Caki2 (cell line): ENCODE data around the gene ANTXRL. TPM values are rescaled to one million over a fixed set of nuclear protein-coding genes. Genes with fewer than 3 reads are reported as not detected.
"Not testable (repeated sequence)": the region's sequence is repeated elsewhere in the genome, so short reads cannot be mapped to it uniquely, and the experiment has no call there.

ENCODE experiments used
- DNase-seq: peaks from one replicate; pipeline ENCODE4 v3.0.0-alpha.2; 2015; ENCODE audit warnings: low read depth
- in situ Hi-C: cut with HindIII; loops from 2 replicates; pipeline ENCODE4 v1.10.0; 2016; ENCODE audit warnings: low sequenced_read_pairs, low pct_unique_long_range_greater_than_20kb, mixed read lengths
- total RNA-seq: library from RNA; depleted of rRNA; stranded (reverse); fragments of >200 nt; shearing (Covaris generic); gene quantifications from 2 replicates; pipeline ENCODE4 v1.2.3, GENCODE V29; 2014; ENCODE audit warnings: low replicate concordance

The ANTXRL gene
- total RNA-seq, 1 experiment from 2014 or later: not detected

GRCh38 chr10:46301056-46301645, 14.4 kb downstream of the ANTXRL start:
- DNase-seq: no peak
- in situ Hi-C loops: no loop called here

DNA sequence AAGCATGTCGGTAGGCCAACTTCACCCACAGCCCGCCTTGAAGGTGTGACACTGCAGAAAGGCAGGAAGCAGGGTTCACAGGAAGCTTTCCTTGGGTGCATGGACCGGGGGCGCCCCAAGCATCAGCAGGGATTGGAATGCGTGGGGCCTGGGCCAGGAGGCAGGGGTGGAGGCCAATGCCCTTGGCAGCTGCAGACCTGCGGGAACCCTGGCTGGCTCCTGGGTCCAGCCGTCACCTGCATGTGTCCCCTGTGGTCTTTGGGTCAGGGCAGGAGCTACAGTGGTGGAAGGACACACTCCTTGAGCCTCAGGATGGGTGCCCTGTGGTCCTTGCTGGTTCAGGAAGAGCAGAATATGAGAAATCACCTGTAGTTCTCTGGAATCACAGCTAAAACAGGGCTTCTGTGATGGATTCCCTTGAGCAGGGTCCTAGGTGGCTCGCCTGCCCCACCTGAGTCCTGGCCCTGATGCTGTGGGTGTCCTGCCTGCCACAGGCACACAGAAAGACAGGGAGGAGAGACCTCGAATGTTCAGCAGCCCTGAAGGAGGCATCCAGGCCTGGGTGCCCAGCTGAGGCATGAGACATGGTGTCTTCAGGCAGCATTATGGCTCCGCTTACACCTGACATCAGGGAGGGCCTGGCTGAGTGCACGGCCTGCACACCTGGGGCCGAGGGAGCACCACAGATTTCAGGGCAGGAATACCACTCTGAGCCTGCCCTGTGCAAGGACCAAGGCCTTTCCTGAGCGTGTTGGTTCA, 15.1 kb downstream of the ANTXRL start:
- no peak for DNase-seq
- in situ Hi-C loops: no loop called here

DNA sequence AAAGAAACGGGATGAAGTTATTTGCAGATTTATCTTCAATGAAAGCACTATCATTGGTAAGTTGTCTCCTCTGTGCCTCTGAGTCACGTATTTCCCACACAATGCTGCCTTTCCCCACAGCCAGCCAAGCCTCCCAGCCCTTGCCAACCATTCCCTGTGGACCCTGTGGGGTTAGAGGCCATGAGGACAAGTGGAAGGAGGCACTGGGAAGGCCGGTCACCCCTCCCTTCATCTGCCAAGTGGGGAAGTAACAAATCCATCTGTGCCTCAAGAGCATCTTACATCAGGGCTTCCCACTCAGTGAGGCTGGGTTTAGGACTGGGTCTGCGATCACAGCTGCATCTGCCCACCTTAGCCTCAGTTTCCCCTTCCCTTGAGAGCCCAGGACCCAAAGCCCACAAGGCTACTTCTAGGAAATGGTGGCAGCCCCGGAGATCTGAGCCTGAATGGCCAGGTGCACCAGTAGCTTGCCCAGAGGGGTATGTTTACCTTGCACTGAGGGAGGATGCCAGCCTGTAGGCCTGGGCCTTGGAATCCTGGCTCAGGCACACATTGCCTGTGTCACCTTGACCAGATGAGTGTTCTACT, 16.1 kb downstream of the ANTXRL start:
- DNase-seq, in situ Hi-C loops: not testable (repeated sequence)

DNA sequence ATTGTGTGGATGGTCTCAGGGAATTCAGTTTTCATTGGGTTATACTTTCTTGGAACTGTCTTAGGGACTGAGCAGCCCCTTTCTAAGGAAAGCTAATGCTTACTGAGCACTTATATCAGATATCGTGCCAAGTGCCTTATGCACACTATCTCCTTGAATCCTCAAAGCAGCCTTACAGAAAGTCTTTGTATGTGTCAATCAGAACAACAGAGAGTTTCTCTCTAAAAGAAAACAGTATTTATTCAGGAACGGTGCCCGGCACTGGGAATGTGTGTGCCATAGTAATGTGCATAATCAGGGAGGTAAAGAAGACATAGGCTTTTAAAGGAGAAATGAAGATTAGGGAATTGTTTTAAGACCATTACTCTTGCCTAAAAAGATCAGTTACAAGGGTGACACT, 17.3 kb downstream of the ANTXRL start:
- in situ Hi-C loops: no loop called here
- DNase-seq: no peak

- DNase-seq, in situ Hi-C loops: not testable (repeated sequence)
These were observed 17.9 kb downstream of the ANTXRL start for GRCh38 chr10:46304671-46305070.

- no peak for DNase-seq
- in situ Hi-C loops: no loop called here
These were observed 18.5 kb downstream of the ANTXRL start for GRCh38 chr10:46305079-46305818.

DNA sequence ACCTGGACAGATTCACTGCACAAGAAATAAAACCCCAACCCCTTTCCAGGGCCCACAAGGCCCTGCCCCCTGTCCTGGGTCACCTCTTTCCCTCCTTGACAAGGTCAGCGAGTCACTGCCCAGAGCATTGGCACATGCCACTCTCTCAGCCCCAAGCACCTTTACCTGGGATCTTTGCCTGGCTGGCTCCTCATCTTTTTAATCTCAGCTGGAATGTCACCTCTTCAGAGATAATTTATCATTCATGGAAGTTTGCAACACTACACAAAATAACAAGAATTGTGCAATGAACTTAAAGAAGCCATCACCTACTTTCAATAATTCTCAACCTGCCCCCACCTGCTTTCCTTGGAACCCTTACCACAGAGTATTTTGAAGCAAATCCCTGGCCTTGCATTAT, 19.2 kb downstream of the ANTXRL start:
- in situ Hi-C loops: no loop called here
- DNase-seq: no peak

DNA sequence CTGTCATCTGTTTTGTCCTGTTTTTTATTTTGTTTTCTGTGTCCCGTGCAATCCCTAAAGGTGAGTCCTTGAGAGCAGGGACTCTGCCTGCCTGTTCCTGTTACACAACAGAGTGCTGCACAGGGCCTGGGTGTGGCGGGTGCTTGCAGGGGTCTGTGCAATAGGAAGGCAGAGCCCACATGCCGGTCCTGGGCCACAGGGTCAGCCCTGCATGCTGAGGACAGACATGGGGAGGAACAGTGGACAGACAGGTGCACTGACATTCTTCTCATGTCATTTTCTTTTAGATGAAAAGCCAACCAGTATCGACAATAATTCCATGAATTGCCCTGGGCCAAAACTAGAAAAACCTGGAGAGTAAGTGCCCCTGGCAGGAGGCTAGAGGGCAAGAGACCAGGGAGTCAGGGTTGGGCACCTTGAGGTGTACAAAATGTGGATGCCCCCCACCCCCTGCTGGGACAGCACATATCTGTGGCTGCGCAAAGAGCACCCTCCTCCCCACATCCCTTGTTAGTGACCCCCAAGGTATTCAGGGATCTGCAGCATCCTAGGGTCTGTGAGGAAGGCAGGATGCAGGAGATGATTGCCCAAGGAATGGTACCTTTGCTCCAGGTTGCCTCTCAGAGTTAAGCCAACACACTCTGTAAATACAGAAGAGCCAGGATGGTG, 19.9 kb downstream of the ANTXRL start:
- no peak for DNase-seq
- in situ Hi-C loops: no loop called here

GRCh38 chr10:46307281-46308112, 20.7 kb downstream of the ANTXRL start:
- in situ Hi-C loops: no loop called here
- DNase-seq: no peak

GRCh38 chr10:46308113-46308415, 21.3 kb downstream of the ANTXRL start:
- no peak for DNase-seq
- in situ Hi-C loops: no loop called here

GRCh38 chr10:46308666-46309450, 22.1 kb downstream of the ANTXRL start:
- no peak for DNase-seq
- in situ Hi-C loops: no loop called here

GRCh38 chr10:46309511-46310142, 22.8 kb downstream of the ANTXRL start:
- in situ Hi-C loops: no loop called here
- DNase-seq: no peak

- in situ Hi-C loops: no loop called here
- no peak for DNase-seq
These were observed 23.3 kb downstream of the ANTXRL start for GRCh38 chr10:46310143-46310514.

- in situ Hi-C loops: no loop called here
These were observed 24.1 kb downstream of the ANTXRL start for GRCh38 chr10:46310851-46311250.

GRCh38 chr10:46311501-46311951, 24.7 kb downstream of the ANTXRL start:
- DNase-seq: no peak
- in situ Hi-C loops: no loop called here

More at GRCh38 chr10:46310851-46311250, 24.1 kb downstream of the ANTXRL start:
- DNase-seq: no peak

DNA sequence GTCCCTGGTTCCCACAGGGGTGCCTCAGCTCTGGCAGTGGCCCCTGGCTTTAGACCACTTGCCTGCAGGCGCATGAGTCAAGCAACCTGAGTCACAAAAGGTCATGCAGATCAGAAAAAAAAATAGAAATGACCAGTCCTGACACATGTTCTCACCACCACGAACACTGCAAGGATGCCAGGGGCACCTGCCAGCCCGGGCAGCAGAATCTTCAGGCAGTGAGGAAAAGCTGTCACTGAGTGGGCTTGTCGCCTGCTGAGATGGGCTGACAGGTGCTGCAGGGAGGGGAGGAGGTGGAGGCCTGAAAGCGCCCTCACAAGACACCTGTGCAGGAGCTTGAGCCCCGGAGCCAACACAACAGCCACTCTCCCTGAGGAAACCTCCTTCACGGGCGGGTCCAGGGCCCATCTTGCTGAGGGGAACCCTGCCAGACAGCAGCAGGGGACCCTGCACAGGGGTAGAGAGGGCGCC, 25.2 kb downstream of the ANTXRL start:
- in situ Hi-C loops: not testable (repeated sequence)
- peak; percentile 24 for DNase-seq

- in situ Hi-C loops: no loop called here
- no peak for DNase-seq
These were observed 26.2 kb downstream of the ANTXRL start for GRCh38 chr10:46312953-46313352.
